ENCODE results near the gene AOX1. TPM values are rescaled to one million over a fixed set of nuclear protein-coding genes. Genes with fewer than 3 reads are reported as not detected.
"Not testable (repeated sequence)": the region's sequence is repeated elsewhere in the genome, so short reads cannot be mapped to it uniquely, and the experiment has no call there.

The AOX1 gene
- not detected for total RNA-seq

DNA sequence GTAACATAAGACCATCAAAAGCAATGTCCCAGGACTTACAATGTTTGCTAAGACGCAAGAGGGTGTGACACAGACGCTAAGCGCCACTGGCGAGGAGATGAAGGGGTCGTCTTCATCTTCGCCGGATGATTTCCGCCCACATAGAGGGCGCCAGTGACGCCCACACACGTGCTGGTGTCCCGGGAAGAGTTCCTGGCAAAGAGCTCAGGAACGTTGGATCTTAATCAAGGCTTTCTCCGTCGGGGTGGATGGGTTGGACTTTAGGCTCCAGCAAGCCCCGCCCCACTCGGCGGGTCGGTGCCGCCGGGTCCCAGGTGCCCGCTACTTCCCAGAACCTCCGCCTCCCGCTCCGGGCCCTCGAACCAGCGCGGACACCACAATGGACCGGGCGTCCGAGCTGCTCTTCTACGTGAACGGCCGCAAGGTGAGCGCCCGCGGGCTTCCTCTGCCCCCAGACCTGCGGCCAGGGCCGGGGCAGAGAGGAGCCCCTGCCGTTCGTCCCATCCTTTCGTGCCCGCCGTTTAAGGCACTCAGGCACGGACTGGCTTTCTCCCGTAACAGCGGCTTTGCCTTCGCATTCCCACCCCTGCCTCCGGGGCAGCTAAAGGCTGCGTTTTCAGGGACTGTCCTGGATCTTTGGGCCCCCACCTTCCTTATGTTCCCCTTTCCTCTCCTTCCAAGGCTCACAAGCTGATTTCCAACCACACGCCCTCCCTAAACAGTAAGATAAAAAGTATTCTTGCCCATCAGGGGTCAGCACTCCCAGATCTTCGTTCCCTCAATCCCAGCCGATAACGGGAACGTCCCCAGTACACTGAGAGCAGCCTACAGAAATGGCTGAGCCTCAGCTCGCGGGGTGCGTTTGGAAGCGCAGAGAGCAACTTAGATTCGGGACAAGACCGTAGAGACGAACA is at the start of gene AOX1:
Gene AOX1, plus strand, starts transcription at position 285 of the 914 bp plus-strand sequence. Its CDS starts 95 bp downstream, at position 380.
- Histone ChIP-seq H3K9me3 (ENCODE audit: low read depth, low read length) (no peaks in the 10 kb centered on the region), H3K4me1 (ENCODE audit: insufficient read depth, low read length) (peaks cover 11% of the 10 kb centered on the region), H3K4me3 (ENCODE audit: low read length) (peak within 1 kb of the TSS; percentile 41), H3K27me3 (ENCODE audit: insufficient read depth, low read length) (no peaks in the 10 kb centered on the region)

DNA sequence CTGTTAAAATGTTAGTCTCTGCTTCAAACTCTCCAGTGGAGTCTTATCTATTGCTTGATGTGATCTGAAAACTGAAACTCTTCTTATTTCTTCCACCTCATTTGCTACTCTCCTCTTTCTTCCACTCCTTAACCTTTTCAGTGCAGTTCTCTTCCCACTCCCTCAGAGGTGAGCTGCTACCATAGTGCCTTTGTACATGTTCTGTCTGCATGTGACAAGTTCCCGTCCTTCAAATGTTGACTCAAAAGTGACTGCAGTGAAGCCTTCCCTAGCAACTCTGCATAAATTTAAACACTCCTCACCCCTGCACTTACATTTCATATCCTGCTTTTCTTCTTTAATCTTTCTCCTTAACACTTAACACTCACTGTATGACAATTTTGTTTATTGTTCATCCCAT is 47.7 kb upstream of the AOX1 start:
- H3K27me3 ChIP-seq (ENCODE audit: insufficient read depth, low read length), result no peaks in the 10 kb centered on the region
- H3K4me3 ChIP-seq (ENCODE audit: low read length), result no peak overlapping the region
- H3K4me1 ChIP-seq (ENCODE audit: insufficient read depth, low read length), result no peaks in the 10 kb centered on the region
- H3K9me3 ChIP-seq (ENCODE audit: low read depth, low read length), result no peaks in the 10 kb centered on the region

DNA sequence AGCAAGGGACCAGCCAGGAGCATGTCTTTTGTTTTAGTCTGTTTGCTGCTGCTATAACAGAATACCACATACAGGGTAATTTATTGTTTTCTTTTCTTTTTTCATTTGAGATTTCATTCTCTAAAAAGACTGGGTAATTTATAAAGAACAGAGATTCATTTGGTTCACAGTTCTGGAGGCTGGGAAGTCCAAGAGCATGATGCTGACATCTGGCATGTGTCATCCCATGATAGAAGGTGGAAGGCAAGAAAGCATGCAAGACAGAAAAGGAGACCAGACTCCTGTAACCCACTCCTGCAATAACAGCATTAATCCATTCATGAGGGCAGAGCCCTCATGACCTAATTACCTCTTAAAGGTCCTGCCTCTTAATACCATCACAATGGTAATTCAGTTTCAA is 45.0 kb upstream of the AOX1 start:
- no peak overlapping the region for H3K4me3 ChIP-seq (ENCODE audit: low read length)
- H3K4me1 ChIP-seq (ENCODE audit: insufficient read depth, low read length), result no peaks in the 10 kb centered on the region
- no peaks in the 10 kb centered on the region for H3K27me3 ChIP-seq (ENCODE audit: insufficient read depth, low read length)
- no peaks in the 10 kb centered on the region for H3K9me3 ChIP-seq (ENCODE audit: low read depth, low read length)

DNA sequence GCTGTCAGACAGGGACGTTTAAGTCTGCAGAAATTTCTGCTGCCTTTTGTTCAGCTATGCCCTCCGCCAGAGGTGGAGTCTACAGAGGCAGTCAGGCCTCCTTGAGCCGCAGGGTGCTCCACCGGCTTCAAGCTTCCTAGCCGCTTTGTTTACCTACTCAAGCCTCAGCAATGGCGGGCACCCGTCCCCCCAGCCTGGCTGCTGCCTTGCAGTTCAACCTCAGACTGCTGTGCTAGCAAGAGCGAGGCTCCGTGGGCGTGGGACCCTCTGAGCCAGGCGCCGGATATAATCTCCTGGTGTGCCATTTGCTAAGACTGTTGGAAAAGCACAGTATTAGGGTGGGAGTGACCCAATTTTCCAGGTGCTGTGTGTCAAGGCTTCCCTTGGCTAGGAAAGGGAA is 19.2 kb upstream of the AOX1 start:
- not testable (repeated sequence) for H3K27me3 ChIP-seq (ENCODE audit: insufficient read depth, low read length); H3K4me3 ChIP-seq (ENCODE audit: low read length); H3K4me1 ChIP-seq (ENCODE audit: insufficient read depth, low read length); H3K9me3 ChIP-seq (ENCODE audit: low read depth, low read length)

DNA sequence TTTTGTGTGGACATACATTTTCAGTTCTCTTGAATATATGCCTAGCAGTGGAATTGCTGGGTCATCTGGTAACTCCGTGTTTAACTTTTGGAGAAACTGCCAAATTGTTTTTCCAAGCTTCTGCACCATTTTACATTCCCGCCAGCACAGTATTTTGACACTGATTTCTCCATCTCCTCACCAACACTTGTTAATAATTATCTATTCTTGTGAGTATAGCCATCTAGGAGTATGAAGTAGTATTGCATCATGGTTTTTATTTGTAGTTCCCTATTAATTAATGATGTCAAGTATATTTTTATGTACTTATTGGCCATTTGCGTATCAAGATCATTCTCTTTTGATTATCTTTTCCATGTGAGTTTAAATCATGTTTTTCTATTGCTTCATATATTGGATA is 17.9 kb upstream of the AOX1 start:
- H3K4me3 ChIP-seq (ENCODE audit: low read length), result no peak overlapping the region
- no peaks in the 10 kb centered on the region for H3K9me3 ChIP-seq (ENCODE audit: low read depth, low read length)
- H3K4me1 ChIP-seq (ENCODE audit: insufficient read depth, low read length), result no peaks in the 10 kb centered on the region
- H3K27me3 ChIP-seq (ENCODE audit: insufficient read depth, low read length), result no peaks in the 10 kb centered on the region

DNA sequence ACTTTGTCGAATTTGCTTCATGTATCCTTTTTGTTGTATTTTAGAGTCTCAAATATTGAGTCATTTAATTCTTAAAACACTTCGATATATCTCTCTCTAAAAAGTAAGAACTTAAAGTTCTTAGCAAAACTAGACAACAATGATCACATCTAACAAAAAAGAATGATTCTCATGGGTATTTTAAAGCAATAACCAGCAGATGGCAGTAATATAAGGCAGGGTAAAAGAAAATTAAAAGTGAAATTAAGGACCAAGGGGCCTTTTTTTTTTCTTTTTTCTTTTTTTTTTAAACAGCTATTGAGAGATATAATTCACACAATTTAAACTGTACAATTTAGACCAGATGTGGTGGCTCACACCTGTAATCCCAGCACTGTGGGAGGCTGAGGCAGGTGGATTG is 9.9 kb upstream of the AOX1 start:
- Histone ChIP-seq H3K4me3 (ENCODE audit: low read length) (no peak overlapping the region), H3K9me3 (ENCODE audit: low read depth, low read length) (no peaks in the 10 kb centered on the region), H3K4me1 (ENCODE audit: insufficient read depth, low read length) (no peaks in the 10 kb centered on the region), H3K27me3 (ENCODE audit: insufficient read depth, low read length) (no peaks in the 10 kb centered on the region)

DNA sequence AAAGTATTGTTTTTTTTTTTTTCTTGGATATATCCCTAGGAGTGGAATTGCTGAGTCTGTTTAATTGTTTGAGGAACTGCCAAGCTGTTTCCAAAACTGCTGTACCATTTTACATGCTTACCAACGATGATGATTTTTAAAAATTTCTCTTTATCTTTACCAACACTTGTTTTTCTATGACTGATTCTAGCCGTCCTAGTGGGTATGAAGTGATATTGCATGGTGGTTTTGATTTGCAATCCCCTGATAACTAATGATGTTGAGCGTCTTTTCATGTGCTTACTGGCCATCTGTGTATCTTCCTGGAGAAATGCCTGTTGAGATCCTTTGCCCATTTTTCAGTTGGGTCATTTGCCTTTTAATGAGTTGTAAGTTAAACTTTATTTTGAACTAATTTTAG is 8.8 kb upstream of the AOX1 start:
- H3K27me3 ChIP-seq (ENCODE audit: insufficient read depth, low read length), result no peaks in the 10 kb centered on the region

DNA sequence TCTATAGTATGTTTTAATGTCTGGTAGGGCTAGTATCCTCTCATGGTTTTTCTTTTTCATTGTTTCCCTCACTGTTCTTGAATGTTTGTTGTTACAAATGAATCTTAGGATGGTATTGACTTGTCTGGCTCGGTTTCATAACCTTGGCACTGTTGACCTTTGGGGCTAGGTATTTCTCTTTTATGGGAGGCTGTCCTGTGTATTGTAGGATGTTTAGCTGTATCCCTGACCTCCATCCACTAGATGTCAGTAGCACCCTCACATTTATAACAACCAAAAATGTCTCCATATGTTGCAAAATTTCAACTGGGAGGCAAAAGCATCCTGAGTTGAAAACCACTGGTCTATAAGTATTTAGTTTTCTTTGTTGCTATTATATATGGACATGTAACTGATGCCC is 7.0 kb upstream of the AOX1 start:
- Histone ChIP-seq H3K27me3 (ENCODE audit: insufficient read depth, low read length) (no peaks in the 10 kb centered on the region), H3K4me3 (ENCODE audit: low read length) (no peak overlapping the region)

More for the DNA sequence above, 8.8 kb upstream of the AOX1 start:
- no peak overlapping the region for H3K4me3 ChIP-seq (ENCODE audit: low read length)
- H3K9me3 ChIP-seq (ENCODE audit: low read depth, low read length), result no peaks in the 10 kb centered on the region
- H3K4me1 ChIP-seq (ENCODE audit: insufficient read depth, low read length), result no peaks in the 10 kb centered on the region

DNA sequence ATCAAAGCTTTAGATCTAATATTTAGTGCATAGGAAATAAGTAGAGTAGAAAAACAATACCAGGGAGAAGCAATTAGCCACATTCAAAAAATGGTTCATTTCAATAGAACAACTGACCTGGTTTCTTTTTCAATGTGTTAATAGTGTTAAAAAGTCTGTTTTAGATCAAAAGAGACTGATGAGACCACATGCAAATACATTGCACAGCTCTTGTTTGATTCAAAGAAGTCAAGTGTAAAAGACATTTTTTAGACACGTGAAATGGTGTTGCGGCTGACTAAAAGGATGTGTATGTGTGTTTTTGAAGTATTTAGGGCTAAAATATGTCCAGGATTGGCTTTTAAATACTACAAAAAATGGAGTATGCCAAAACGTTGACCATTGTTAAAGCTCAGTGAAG is 1.2 kb upstream of the AOX1 start:
- no peaks in the 10 kb centered on the region for H3K27me3 ChIP-seq (ENCODE audit: insufficient read depth, low read length)
- H3K4me1 ChIP-seq (ENCODE audit: insufficient read depth, low read length), result peaks cover 11% of the 10 kb centered on the region
- no peak overlapping the region for H3K4me3 ChIP-seq (ENCODE audit: low read length)
- no peaks in the 10 kb centered on the region for H3K9me3 ChIP-seq (ENCODE audit: low read depth, low read length)

More for the DNA sequence above, 7.0 kb upstream of the AOX1 start:
- no peaks in the 10 kb centered on the region for H3K9me3 ChIP-seq (ENCODE audit: low read depth, low read length)
- H3K4me1 ChIP-seq (ENCODE audit: insufficient read depth, low read length), result no peaks in the 10 kb centered on the region

DNA sequence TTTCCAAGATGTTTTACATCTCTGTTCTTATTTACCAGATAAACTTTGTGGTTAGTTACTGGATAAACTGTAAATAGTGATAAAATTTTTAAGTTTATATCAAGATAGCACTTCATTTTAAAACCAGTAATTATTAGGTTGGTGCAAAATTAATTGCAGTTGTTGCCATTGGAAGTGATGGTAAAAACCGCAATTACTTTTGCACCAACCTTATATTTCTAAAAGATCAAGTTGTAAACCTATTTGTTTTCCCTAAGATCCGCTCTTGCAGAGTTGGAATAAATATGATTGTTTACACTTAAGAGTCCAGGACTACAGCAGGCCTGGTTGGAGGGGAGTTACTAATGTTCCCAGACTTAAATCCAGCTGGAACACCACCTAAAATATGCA is 479 bp upstream of the AOX1 start:
- H3K4me1 ChIP-seq (ENCODE audit: insufficient read depth, low read length), result peaks cover 11% of the 10 kb centered on the region
- no peaks in the 10 kb centered on the region for H3K9me3 ChIP-seq (ENCODE audit: low read depth, low read length)
- H3K27me3 ChIP-seq (ENCODE audit: insufficient read depth, low read length), result no peaks in the 10 kb centered on the region
- peak overlapping the region; percentile 41 for H3K4me3 ChIP-seq (ENCODE audit: low read length)

DNA sequence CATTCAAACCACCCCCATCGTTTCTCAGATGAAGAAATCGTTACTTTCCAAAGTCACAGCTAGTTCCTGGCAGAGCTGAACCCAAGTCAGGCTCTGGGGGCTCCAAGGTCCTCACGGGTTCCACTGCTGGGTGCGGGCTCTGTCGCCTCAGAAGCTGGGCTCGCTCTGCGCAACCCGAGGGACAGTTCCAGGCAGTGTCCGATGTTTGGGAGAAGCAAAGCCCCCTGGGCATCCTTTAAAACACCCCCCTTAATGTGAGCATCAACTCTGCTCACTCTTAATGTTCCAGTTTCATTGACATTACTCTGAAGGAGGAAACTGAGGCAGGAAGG is 796 bp downstream of the AOX1 start:
- Histone ChIP-seq H3K27me3 (ENCODE audit: insufficient read depth, low read length) (no peaks in the 10 kb centered on the region), H3K4me3 (ENCODE audit: low read length) (no peak overlapping the region)

DNA sequence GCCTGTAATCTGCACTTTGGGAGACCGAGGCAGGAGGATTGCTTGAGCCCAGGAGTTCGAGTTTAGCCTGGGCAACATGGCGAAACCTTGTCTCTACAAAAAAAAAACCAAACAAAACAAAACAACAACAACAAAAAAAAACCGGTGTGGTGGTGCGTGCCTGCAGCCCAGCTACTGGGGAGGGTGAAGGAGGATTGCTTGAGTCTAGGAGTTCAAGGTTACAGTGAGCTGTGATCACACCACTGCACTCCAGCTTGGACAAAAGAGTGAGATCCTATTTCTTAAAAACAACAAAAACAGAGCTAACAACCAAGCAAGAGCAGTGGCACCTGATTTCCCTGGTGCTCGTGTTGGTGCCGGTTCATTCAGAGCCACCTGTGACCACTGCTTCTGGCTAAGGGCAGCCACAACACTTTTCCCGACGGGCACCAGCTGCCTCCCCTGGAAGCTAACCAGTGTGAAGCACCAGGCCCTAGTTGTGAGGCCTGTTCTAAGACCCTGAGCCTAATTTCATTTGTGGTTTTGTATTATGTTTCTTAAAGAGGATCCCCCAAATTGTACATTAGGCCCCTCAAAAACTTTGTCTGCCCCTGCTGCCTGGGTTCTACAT is 1.3 kb downstream of the AOX1 start:
- Histone ChIP-seq H3K4me3 (ENCODE audit: low read length) (no peak overlapping the region), H3K27me3 (ENCODE audit: insufficient read depth, low read length) (no peaks in the 10 kb centered on the region), H3K9me3 (ENCODE audit: low read depth, low read length) (no peaks in the 10 kb centered on the region), H3K4me1 (ENCODE audit: insufficient read depth, low read length) (peaks cover 11% of the 10 kb centered on the region)

More for the DNA sequence above, 796 bp downstream of the AOX1 start:
- H3K9me3 ChIP-seq (ENCODE audit: low read depth, low read length), result no peaks in the 10 kb centered on the region
- peaks cover 11% of the 10 kb centered on the region for H3K4me1 ChIP-seq (ENCODE audit: insufficient read depth, low read length)

DNA sequence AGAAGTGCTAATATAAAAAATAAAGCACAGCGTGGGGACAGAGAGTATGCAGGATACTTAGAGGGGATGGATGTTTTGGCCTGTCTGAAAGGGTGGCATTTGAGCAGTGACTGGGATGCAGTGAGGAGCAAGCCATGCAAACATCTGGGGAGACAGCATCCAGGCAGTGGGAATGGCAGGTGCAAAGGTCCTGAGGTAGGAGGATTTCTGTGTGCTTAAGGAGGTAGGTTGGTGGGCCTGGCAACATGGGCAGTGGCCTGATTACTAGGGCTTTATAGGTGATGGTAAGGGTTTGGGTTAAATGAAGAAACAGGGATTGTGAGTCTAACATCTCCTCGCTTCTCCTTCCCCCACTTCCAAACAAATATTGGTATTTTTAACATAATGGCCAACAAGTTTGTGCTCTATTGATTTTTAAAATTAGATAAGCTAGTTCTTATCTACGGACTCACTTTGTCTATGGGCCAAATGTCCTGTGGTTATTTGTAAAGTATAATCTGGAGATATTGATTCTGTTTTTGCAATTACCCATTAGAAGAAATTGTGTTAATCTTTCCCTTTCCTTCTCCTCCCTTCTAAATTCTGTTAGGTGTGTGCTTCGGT is 2.4 kb downstream of the AOX1 start:
- Histone ChIP-seq H3K4me1 (ENCODE audit: insufficient read depth, low read length) (peaks cover 11% of the 10 kb centered on the region), H3K9me3 (ENCODE audit: low read depth, low read length) (no peaks in the 10 kb centered on the region), H3K4me3 (ENCODE audit: low read length) (no peak overlapping the region), H3K27me3 (ENCODE audit: insufficient read depth, low read length) (no peaks in the 10 kb centered on the region)

DNA sequence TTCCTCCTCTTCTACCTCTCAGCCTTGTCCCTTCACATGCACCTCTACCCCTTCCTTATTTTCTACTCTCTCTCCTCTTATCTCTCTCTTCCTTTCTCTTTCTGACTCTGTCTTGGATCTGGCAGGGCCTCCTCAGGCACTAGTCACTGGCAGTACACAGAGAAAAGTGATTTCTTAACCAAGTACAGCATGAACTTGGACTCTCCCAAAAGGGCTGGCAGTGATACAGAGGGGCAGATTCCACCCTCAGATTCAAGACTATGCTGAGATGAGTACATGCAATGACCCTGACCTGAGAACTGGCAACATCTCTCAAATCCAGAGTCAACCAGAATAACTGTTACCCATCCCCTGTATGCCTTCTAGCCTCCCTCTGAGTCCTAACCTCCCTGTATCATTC is 4.3 kb downstream of the AOX1 start:
- Histone ChIP-seq H3K4me3 (ENCODE audit: low read length) (no peak overlapping the region), H3K9me3 (ENCODE audit: low read depth, low read length) (no peaks in the 10 kb centered on the region), H3K4me1 (ENCODE audit: insufficient read depth, low read length) (peaks cover 11% of the 10 kb centered on the region), H3K27me3 (ENCODE audit: insufficient read depth, low read length) (no peaks in the 10 kb centered on the region)

DNA sequence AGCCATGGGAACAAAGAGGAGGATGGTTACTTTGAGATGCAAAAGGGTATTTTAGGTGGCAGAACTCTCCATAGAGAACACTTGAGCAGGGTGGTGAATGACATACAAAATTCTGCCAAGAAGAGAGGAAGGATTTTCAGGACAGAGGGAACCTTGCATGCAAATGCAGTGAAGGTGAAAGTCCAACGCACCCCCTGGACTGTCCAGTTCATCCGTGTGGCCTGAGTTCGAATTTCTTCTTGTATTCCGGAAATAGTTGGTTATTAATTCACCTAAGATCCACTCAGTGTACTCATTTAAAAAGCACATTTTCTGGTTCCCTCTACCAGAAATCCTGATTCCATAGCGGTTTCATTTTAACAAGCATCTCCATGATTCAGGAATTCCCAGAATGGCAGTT is 5.5 kb downstream of the AOX1 start:
- H3K4me3 ChIP-seq (ENCODE audit: low read length), result no peak overlapping the region
- peaks cover under 1% of the 10 kb centered on the region for H3K4me1 ChIP-seq (ENCODE audit: insufficient read depth, low read length)
- no peaks in the 10 kb centered on the region for H3K9me3 ChIP-seq (ENCODE audit: low read depth, low read length)
- H3K27me3 ChIP-seq (ENCODE audit: insufficient read depth, low read length), result no peaks in the 10 kb centered on the region
